ENCODE data around the gene KCNH1.

KCNH1 gene

DNA sequence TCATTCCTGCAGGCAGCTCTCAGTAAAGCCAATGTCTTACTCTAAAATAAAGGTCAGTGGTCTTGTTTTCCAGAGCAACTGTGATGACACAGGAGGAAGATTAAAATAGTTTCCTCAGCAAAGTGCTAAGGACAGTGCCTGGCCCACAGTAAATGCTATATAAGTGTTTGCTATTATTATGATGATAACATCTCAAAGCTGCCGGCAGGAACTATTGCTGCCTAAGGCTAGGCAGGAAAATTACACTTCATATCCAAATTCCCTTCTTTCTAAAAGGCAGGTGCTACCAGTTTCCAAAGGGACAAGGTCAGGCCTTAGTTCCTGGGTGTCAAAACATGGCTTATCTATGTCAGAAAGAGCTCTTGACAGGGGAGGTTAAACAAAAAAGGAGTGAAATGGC lies 403.9 kb downstream of the KCNH1 start:
- in situ Hi-C loops (cut with MboI; ENCODE audit: low sequenced_read_pairs) = no loop called here

DNA sequence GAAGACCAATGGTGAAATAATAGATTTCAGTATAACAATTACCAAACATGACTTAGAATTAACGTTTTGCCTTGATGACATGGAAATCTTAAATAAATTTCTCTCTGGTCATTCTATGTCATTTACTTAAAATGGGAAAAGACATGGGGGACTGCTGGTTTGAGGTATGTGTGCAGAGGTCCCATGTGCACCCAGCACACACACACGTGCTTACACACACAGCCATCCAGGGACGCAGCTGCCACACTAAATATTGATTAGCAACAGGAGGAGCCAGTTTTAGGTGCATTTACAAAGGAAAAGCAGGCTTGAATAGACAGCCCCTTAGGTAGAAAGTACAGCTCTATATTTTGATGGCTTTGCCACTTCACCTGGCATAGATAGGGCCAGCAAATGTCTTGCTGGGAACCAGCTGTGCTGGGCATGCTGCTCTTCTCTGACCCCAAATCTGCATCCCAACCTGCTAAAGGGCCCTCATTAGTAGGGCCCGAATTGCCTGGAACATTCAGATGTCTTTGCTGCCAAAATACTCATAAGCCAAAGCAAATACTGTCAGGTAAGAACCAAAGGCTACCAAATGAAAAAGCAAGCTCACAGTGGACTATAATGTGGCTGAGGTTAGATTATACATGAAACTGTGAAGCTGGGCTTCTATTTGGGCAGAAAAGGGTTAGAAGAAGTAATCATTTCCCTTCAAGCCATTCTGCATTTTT lies 405.4 kb downstream of the KCNH1 start:
- in situ Hi-C loops (cut with MboI; ENCODE audit: low sequenced_read_pairs) = no loop called here

DNA sequence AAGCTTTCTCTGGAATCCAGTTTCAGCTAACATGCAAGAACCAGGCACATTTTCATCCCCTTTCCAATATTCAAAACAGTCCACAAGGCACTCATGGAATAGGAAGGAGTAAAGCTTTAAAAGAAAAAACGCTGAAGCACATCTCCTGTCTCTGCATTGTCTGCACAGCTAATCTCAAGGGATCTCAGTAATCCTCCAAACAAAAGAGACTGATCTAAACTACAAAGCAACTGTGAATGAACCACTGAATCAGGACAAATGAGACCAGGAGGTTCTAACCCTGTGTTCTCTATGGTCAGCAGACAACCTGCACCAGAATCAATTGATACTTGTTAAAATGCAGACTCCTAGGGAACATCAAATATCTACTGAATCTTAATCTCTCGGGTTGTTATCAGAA lies 406.2 kb downstream of the KCNH1 start:
- in situ Hi-C loops (cut with MboI; ENCODE audit: low sequenced_read_pairs) = no loop called here

DNA sequence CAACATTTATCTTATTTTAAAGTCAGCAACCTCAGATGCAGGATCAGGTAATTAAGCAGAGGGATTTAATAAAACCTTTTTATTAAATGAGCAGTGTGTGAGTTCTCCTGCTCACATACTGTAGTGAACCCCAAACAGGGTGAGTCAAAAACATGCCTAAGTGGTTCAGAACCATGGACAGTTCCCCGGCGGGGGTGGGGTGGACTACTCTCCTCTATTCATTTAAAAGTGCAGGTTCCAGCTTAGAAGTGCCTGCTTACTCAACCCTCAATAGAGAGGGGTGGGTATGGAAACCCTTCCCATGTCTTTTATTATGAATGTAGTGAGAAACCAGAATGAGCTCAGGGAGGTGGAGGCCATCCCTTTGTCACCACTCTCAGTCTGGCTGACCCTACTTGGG lies 407.3 kb downstream of the KCNH1 start:
- in situ Hi-C loops (cut with MboI; ENCODE audit: low sequenced_read_pairs) = no loop called here

DNA sequence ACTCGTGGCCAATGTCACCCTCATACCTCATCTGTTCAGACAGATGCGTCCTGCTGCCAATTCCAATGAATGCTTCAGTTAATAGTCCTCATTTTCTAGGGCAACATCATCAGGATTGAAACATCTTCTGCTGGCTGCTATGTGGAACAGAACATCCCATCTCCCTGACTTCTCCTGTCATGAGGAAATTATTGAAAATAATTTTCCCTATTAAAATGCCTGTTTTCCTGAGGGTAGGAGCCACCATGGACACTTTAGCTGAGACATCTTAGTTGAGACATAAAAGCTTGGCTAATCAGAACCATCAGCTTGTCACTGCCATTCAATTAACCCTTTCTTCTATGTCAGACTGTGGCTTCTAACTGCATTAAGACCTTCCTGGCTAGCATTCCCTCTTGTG lies 409.2 kb downstream of the KCNH1 start:
- in situ Hi-C loops (cut with MboI; ENCODE audit: low sequenced_read_pairs) = no loop called here

DNA sequence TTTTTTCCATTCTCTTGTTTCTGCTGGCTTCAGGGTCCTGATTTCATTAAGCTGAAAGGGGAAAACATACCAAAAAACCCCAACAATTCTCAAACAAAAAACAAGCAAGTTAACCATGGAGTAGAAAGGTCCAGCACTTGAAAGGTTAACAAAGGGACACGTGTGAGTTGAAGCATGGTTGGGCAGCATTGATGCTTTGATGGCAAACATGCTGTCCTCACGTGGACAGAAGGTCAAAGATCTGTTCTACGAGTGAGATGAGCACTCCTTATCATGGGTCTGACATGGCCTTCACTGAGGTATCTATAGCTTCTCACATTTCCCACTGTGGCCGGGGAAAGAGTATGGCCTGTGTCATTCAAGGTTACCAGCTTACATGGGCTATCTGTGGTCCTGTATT lies 410.3 kb downstream of the KCNH1 start:
- in situ Hi-C loops (cut with MboI; ENCODE audit: low sequenced_read_pairs) = no loop called here

DNA sequence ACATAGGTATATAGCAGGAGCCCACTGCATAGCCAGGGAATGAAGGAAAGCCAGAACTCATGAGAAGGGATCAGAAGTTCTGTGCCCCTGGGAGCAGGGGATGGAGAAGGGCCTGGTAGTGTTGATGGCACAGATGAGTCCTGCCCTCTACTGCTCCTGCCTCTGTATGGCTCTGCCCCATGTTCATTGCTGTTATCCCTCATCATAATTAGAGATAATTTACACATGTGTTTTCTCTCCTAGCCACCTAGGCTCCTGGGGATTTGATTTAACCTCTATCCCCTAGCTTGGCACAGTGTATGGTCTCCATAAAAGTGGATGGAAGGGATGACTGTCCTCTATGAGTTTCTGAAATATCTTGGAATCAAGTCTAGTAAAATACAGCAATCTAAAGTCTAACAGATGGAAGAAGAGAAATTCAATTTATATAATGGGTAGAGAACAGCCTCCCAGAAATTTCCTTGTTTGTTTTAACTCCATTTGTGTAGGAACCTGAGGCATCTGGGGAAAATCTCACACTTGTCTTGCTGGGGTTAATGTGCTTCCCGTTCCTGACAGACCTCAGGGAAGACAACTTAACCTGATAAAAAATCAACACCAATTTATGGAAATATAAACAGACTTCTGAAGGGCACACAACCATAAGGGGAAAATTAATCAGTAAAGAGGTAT lies 411.4 kb downstream of the KCNH1 start:
- in situ Hi-C loops (cut with MboI; ENCODE audit: low sequenced_read_pairs) = no loop called here

DNA sequence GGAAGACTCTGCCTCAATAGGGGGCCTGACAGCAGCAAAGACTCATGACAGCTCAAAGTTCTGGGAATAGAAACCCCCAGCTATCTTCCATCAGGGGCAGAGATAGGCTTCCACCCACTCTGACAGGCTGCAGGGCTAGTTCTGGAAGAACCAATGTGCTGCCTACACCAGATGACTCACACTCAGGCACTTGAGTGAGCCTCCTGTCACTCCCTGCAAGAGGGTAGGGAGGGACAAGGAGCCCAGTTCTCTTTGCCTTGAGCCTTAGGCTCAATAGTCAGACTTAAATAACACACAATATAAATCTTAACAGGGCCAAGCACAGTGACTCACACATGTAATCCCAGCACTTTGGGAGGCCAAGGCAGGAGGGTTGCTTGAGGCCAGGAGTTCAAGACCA lies 418.9 kb downstream of the KCNH1 start:
- in situ Hi-C loops (cut with MboI; ENCODE audit: low sequenced_read_pairs) = no loop called here

DNA sequence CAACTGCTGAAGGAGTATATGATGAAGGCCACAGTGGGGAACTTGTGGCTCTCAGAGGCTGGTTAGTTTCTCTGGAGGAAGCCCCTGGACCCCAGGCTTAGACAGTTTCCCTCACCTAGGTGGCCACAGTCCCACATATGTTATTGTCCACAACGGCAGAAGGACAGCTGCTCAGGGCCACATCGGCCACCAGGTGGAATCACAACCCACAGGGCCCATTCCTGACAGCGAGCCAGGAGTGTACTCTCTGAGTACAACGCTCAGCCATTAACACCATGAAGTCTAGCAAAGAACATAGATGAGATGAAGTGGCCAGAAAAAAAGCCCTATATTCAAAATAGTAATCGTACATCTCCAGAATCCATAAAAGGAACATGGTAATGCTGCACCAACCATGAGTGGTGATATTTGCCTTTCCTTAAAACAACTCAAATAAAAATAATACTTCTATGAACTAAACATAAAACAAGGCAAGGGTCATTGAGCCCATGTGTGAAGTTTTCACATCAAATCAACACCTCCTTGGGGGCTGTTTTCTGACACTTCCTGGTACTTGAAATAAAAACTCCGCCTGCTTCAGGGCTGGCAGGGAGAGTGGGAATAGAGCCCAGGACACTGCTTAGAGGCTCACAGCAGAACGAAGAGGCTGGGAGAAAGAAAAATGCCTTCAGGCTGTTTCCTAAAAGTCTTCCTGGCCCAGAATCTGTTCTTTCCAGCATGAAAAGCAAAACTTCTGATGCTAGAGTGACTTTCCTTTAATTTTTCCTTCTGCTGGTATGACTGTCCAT lies 421.9 kb downstream of the KCNH1 start:
- in situ Hi-C loops (cut with MboI; ENCODE audit: low sequenced_read_pairs) = no loop called here

DNA sequence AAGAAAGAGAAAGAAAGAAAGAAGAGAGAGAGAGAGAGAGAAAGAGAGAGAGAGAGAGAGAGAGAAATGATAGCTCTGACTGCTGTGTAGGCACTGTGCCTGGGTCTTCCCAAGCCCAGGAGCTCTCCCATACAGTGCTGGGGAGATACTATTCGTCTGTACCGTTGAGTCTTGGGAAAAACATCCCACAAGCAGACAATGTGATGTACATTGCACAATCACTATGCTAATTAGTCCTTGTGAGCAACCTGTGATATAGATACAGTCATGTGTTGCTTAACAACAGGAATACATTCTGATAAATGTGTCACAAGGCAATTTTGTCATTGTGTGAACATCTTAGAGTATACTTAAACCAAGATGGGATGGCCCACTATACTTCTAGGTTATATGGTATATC lies 424.2 kb downstream of the KCNH1 start:
- in situ Hi-C loops (cut with MboI; ENCODE audit: low sequenced_read_pairs) = no loop called here

DNA sequence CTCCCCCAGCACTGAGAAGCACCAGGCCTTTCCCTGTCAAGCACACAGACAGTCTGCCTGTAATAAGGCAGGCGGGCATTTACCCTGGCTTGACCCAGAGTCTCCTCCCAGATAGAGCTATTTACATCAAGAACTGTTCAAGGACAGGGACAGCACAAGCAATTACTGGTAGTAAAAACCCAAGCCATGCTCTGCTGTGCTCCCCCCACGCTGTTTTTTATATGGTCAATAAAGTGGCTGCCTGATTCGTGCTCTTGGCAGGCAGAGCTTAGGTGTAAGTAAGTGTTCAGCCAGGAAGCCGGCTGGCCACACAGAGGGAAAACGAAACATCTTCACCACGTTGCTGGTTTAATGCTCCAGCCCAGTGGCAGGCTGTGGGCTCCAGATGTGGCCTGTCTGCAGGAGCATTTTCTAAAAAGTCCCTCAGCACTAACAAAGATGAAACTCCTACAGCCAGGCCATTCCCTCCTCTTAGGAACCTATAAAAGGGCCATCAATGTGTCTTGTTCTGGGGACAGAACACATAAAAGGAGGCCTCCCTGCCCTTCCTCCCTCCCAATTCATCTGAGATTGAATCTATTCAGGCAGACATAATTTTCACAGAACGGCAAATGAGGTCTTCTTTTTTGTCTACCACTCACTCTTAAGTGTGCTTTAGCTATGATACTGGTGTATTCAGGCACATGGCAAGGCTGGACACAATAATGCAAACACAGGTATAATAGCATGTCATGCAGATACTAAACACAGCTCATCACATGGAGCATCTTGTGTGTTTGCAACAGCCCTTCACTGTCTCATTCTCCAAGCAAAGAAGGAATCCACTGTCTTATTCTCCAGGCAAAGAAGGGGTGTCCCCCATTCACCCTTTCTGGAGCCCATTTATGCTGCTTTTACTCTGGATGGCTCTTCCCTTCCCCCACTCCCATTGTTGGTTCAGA lies 426.4 kb downstream of the KCNH1 start:
- in situ Hi-C loops (cut with MboI; ENCODE audit: low sequenced_read_pairs) = no loop called here

DNA sequence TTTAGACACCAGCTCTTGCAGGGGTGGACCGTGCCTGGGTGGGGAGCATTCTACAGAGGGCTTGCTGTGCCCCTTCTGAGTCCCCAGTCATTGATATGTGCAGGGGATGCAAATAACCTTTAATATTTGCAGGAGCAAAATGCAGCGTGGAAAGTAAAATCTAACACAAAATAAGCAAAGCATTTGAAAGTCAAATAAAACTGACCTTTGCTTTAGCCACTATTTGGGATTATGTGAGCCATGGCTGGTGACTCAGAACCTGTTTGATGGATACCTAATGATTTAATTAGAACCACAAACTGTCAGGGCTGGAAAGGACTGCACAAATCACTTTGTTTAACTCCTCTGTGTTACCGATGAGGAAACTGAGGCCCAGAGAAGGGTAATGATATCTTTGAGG lies 427.7 kb downstream of the KCNH1 start:
- in situ Hi-C loops (cut with MboI; ENCODE audit: low sequenced_read_pairs) = no loop called here

DNA sequence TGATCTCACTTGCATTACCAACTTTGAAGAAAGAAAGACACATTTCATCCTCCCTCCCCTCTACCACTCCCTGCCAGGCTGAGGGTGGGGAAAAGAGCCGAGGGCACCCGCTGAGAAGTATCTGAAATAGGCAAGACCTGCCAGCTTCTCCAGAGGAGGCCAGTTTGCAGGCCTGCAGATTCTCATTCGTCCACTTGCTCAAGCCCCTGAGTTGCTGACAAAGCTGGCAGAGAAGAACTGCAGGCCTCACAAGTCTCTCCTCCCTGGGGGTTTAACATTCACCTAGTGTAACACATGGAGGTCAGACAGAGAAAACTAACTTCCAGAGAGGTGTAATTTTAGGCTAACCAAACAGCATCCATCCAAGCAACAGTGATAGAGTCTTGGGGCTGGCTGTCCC lies 428.9 kb downstream of the KCNH1 start:
- in situ Hi-C loops (cut with MboI; ENCODE audit: low sequenced_read_pairs) = no loop called here

DNA sequence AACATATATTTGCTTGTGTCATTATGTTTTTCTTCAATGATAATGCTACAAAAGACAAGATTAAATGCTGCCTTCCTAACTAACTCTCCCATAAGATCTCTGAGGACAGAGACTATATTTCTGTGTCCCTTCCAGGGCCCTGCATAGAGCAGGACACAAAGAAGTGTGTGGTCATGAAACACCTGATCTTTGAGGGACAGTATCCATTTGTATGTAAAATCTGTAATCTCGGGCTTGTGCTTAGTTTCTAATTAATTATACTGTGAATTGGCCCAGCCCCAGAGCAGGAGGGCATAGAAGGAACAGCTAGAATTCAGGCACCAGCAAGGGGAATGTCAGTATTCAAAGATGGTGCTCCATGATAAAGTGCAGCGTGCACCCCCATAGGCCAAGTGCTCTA lies 430.4 kb downstream of the KCNH1 start:
- in situ Hi-C loops (cut with MboI; ENCODE audit: low sequenced_read_pairs) = no loop called here

DNA sequence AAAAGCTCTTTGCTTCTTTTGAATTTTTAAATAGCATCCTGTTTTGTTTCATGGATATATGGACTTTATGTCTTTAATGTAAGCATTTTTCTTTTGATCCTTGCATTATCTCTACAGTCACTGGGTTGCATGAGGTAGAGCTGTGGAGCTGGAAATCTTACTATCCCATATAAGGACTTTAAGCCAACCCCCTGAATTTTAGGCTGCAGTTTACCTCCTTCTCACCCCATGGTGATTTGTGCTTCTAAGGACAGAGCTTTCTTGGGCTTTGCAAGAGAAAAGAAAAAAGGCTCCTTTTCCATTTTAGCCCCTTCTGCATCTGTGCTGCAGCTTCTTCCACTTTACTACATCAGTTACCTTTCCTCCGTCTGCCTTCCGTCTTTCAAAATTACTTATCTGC lies 431.4 kb downstream of the KCNH1 start:
- in situ Hi-C loops (cut with MboI; ENCODE audit: low sequenced_read_pairs) = no loop called here

DNA sequence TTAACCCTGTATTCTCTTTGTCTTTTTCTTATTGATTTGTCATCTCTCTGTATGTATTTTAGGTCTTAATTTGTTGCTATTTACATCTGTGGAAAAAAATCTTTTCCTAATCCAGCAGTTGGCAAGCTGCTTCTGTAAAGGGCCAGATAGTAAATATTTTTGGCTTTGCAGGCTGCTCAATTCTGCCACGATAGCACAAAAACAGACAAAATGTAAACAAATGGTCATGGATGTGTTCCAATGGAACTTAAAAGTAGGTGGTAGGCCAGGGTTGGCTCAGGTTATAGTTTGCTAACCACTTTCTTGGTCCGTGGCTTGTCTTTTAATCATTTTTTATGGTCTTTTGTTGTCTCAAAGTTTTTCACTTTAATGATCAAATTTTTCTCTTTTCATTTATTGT lies 433.4 kb downstream of the KCNH1 start:
- in situ Hi-C loops (cut with MboI; ENCODE audit: low sequenced_read_pairs) = no loop called here

DNA sequence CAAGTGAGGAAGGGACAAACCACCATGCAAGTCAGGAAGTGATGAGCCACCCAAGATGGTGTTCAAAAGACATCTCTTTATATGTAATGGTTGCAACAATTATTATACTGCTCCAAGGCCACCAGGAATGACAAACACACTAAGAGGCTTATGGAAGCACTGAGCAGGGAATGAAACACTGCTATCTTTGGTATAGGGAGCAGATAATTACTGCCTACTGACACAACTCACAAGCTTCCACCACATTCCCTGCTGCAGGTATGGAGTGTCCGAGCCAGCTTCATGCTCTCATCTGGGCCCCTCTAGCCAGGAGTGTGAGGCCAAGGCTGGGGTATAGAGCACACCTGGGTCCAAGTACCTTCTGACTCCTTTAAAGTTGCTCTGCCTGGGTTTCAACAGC lies 433.9 kb downstream of the KCNH1 start:
- in situ Hi-C loops (cut with MboI; ENCODE audit: low sequenced_read_pairs) = no loop called here

DNA sequence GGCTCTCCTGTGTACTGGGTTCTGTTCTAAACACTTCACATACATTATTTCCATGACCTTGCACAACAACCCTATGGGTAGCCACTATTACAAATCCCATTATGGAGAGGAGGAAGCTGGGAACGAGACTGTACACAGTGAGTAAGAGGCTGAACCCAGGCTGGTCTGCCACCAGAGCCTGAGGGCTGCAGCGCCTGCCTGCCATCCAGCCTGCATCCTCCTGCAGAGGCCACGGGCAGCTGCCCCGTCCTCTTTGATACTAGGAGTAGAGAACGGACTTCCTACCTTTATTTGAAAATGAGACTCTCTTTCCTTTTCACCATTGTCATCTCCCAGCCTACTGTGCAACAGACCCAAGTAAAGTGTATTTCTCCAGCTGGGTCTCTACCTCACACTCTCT lies 435.3 kb downstream of the KCNH1 start:
- in situ Hi-C loops (cut with MboI; ENCODE audit: low sequenced_read_pairs) = no loop called here

DNA sequence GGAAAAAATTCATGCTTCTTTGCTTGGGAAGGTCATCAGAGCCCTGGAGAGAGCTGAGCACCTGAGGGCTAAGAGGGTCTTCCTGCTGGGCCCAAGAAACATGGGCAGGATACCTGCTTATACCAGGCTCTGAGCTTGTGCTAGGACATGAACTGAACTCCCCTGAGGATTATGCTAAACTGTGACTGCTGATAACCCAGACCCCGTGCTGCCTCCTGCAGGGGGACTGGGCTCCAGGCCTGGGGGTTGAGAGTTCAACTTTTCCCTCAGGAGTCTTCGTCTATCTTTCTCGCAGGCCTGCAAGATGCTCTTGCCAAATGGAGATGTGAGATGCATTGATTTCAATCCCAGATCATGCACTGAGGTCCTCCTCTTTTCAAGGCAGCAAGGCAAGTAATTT lies 436.8 kb downstream of the KCNH1 start:
- in situ Hi-C loops (cut with MboI; ENCODE audit: low sequenced_read_pairs) = no loop called here

DNA sequence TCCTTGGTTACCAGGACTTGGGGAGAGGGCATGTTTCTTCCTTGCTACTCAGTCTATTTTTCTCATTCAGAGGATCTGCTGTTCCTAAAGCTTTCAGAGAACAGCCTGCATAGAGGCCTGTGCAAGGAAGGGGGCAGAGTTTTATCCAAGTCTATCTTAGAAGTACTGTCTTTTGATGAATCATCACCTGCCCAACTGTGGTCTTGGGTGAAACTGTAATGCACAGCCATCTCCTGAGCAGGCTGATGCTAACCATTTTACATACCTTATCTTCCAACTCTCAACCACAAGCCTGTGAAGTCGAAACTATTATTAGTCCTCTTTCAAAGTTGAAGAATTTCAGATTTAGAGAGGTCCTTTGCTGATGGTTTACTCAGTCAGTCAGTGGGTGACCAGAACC lies 437.2 kb downstream of the KCNH1 start:
- in situ Hi-C loops (cut with MboI; ENCODE audit: low sequenced_read_pairs) = no loop called here

DNA sequence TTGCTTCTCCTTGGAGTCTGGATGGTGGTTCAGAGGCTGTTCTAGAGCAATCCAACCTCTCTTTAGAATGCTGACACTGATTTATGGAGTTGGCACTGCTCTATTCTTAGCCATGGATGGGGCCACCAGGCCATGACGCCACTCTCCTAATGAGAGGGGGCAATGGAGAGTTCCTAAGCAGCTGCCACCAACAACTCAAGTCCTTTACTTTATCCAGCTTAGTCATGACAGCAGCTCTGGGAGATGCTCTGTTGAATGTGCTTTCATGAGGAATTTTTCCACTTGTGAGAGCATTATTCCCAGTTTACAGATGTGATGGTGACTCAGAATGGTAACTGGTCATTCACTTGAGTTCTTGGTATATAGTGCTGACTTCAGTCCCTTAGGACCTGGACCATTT lies 438.9 kb downstream of the KCNH1 start:
- in situ Hi-C loops (cut with MboI; ENCODE audit: low sequenced_read_pairs) = no loop called here

Data from HL-60/S4 (cell line).